HG03432 (cell line): Measurements from ENCODE around the gene WDFY1.

Source experiments
- ATAC-seq: cut with Tn5 transposase; IDR thresholded peaks from one replicate; pipeline ENCODE4 v1.9.1; 2021; ENCODE audit warnings: mild to moderate bottlenecking, moderate library complexity; ENCODE audit not compliant: unreplicated experiment

Gene WDFY1

GRCh38 chr2:223826995-223827394 lies 118.1 kb downstream of the WDFY1 start:
- ATAC-seq = no peak
